NCI-H526 (cell line): ENCODE data around the gene CRPPA.
"Not testable (repeated sequence)": the region's sequence is repeated elsewhere in the genome, so short reads cannot be mapped to it uniquely, and the experiment has no call there.

Source experiments
- DNase-seq, 2 experiments: peaks; one replicate each; lab custom pipeline; 2025; lab: John Stamatoyannopoulos, UW

CRPPA gene

DNA sequence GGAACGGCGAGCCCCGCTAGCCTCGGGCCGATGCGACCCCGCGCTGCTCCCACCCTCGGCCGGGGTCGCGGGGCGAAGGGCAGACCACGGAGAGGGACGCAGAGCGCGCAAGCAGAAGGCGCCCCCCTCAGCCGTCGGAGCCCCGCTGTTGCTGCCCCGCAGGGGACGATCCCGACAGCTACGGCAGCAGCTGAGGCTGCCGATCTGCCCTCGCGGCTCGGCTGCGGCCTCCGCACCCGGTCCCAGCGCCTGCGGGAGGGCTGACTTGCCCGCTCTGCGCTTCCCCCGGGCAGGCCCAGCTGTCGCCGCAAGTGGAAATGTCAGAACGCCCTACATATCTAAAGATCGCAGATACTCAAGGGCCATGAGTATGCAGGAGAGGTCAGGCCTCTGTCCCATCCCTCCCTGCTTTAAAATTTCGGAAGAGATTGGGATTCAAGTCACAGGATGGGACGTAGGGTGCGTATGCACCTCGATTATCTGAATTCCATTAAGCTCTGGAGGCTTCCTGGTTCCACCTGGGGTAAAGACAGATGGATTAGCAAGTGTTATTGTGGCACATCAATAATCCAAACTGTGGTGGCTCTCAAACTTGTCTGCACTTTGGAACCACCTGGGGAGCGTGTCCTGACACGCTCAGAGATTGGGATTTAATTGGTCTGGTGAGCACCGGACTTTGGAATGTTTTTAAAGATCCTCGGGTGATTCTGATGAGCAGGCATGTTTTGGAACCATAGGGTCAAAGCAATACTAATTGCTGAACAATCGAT, at the start of gene CRPPA:
Gene CRPPA, minus strand, starts transcription at position 206 of the 770 bp plus-strand sequence. CDS start 216 bp downstream, outside the sequence.
- DNase-seq: peak; percentile 17 to 68

GRCh38 chr7:16465469-16466361, 44.4 kb upstream of the CRPPA start, which contains the start of gene SOSTDC1:
Gene SOSTDC1 (minus strand): TSS chr7:16465738. CDS start chr7:16465668, 70 bp downstream.
- peak; percentile 77 to 86 for DNase-seq

DNA sequence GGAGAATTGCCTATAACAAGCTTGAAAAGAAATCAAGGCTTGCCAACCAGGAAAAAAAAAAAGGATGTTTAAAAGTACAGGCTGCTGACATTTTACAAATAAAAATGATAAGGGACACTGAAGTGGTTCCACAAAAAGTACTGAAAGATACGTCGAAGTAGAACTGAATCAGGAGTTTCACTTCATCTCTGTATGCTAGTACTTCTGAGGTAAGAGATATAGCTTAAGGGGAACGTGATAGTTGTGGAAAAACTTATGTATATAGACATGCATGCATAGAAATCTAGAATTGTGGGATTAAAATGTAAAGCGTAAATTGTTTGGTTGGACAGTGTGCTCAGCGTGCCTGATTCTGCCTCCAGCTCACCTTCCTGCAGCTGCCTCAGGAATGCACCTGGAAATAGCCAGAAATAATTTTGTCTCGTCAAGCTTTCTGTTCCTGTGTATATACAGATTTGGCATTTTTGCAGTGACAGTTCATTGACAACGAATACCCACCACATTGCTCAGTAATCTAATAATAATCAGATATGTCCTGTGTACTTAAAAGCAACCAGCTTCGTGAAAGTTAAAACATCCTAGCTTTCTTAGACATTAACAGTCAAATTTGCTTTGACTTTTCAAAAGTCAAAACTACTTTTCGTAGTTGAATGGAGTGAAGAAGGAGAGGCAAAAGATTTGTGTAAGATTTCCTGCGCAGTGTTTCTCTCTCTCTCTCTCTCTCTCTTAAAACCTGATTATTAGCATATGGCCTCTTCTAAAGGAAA, 42.8 kb upstream of the CRPPA start:
- DNase-seq: peak in 1 of 2 experiments; percentile 9

DNA sequence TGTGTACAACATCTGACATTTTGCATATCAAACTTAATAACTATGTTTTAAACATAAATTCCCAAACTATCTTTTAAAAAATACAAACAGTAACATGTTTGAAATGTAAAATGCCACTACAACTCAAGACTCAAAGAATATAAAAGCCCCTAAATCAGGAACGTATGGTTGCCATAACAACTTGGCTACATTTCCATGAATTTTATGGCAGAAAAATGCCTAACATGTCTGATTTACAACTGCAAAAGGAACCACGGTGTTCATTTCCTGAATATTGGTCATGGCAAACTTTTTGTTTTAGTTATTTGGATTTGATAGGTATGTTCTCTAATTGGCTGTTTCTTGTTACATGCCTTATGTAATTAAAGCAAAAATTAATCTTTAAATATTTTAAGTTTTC, 42.2 kb upstream of the CRPPA start:
- no peak for DNase-seq

GRCh38 chr7:16462431-16462889, 41.1 kb upstream of the CRPPA start:
- DNase-seq: no peak

DNA sequence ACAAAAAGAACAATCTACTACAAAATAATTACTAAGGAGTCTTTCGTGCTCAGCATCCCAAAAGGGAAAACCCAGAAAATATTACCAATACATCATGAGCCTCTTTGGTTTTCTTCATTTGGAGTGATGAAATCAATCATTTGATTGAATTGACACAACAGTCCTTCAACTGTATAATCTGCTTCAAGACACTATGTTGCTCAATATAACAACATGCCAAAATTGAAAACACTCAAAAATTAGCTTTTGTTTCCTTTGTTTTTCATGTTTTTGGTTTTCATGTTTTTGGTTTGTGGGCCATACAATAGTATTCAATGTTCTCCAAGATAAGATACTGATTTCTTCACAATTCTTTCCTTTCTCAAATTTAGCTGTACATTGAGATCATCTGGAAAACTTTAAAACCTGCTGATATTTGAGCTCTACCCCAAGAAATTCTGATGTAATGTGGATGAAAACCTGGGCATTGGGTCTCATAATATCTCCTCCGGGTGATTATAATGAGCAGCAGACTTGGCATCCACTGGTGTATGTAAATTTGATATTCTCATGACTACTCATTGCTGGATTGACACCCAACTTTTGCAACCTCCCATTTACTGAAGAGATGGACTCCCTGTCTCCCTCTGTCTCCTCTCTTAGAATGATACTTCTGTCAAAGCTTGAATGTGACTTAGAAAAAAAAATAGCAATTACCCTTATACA, 39.6 kb upstream of the CRPPA start:
- DNase-seq: no peak

DNA sequence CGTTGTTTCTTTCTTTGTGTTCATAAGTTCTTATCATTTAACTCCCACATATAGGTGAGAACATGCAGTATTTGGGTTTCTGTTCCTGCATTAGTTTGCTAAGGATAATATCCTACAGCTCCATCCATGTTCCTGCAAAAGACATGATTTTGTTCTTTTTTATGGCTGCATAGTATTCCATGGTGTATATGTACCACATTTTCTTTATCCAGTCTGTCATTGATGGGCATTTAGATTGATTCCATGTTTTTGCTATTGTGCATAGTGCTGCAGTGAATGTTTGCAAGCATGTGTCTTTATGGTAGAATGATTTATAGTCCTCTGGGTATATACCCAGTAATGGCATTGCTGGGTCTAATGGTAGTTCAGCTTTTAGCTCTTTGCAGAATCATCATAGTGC, 35.0 kb upstream of the CRPPA start:
- not testable (repeated sequence) for DNase-seq

GRCh38 chr7:16455591-16455990, 34.3 kb upstream of the CRPPA start:
- no peak for DNase-seq

DNA sequence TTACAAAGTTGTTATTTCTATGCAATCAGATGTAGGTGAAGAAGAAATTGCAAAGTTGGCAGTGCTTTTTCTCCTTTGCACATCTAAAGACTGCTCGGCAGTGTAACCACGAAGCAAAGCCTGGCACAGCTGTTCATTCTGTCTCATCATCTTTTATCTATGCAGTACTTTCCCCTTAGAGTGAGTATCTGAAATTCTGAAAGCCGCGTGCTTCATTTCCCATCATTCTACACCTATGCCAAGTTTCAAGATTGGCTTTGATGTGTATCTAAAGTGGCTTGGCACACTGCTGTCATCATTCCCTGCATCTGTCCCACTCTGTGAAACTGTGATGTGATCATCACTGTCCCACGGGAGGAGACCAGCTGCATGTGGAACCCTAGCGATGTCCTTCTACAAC, 29.0 kb upstream of the CRPPA start:
- no peak for DNase-seq

GRCh38 chr7:16447876-16448275, 26.5 kb upstream of the CRPPA start:
- DNase-seq: no peak

DNA sequence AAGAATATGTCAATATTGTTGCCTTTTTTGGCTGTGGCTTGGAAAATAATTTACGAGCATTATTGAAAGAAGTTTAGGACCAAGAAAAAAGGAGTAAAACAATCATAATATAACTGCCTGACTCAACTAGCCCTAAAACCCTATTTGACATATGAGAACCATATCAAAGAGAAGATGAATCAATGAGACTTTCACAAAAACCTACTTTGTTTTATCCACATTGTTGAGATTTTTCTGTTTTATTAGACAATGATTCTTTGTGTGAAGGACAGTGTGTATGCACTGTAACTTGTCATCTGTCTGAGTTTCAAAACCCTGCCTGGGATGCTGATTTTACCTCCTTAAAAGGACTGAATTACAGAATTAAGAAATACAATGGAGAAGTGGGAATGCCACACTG, 25.2 kb upstream of the CRPPA start:
- DNase-seq: no peak

DNA sequence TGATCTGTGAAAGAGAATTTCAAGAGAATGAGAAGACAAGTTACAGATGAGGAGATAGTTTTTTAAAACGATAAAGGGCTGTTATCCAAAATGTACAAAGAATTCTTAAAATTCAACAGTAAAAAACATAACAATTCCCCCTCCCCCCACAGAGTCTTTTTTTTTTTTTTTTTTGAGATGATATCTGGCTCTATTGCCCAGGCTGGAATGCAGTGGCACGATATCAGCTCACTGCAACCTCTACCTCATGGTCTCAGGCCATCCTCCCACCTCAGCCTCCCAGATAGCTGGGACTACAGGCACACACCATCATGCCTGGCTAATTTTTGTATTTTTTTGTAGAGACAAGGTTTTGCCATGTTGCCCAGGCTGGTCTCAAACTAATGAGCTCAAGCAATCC, 22.5 kb upstream of the CRPPA start:
- not testable (repeated sequence) for DNase-seq

DNA sequence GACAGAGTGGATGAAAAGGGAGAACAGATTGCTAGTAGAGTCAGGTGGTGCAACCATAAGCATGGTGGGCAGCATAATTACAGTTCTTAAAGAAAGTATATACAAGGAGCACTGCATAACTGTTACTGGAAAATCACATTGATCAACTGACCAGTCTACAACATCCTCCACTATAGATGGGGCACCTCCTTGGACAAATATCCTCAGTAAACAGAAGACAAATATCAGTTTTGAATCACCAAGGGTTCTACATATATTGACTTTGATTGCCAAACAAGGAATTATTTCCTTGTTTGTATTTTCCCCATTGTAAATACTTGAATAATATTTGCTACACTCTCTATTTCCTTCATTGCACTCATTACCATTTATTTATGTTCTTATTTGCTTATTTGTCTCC, 17.6 kb upstream of the CRPPA start:
- DNase-seq: no peak

DNA sequence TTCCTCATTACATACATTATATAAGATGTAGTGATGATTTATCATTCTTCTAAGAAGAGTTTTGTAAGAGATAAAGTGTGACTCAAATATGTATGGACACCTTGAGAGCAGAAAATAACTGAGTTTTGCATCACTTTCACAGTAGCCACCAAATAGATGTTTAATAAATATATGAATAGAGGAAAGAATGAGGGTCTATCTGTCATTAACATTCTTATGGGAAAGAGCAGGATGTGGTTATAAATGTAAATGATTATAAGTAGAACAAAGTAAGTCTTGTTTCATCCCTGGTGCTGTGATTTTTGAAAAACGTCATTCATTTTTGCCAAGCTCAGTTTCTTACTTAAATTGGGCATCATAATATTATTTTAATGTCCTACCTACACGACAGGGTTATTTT, 15.0 kb upstream of the CRPPA start:
- DNase-seq: no peak

DNA sequence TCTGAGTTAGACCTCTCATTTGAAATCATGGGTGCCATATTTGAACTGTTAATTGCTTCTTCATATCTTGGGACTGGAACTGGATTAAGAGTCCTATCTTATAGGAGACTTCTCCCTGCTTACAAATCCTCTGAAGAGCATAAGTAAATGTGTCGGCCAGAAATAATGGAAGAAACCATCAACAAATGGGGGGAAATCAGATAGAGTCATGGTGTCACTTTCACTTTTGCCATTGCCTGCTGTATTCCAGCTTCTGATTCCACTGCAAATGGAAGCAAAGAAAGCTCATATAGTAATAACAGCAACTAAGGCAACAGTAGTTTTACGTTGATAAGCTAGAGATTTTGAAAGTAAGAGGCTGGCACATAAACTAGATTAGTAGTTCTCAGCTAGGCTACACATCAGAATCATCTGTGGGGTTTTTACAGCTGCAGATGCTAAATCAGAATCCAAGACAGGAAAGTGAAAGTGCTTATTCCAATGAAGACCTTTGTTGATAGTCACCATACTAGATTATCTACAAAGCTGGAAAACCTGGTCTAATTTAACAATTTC, 12.3 kb upstream of the CRPPA start:
- no peak for DNase-seq

DNA sequence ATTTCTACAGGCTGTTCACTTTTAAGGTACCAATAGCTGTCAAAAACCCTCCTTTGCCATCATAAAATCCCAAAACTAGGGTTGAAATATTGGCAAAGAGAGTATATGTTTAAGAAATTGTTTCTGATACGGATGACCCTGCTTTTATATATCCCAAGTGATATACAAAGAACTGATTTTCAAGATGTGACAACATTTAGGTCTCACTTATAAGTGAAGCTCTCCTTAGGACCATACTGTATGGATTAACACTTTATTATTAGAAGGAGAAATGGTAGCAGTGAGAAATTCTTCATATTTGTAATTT, 11.0 kb upstream of the CRPPA start:
- no peak for DNase-seq

- peak; percentile 72 to 80 for DNase-seq
Observed at GRCh38 chr7:16431646-16432424, 10.5 kb upstream of the CRPPA start.

DNA sequence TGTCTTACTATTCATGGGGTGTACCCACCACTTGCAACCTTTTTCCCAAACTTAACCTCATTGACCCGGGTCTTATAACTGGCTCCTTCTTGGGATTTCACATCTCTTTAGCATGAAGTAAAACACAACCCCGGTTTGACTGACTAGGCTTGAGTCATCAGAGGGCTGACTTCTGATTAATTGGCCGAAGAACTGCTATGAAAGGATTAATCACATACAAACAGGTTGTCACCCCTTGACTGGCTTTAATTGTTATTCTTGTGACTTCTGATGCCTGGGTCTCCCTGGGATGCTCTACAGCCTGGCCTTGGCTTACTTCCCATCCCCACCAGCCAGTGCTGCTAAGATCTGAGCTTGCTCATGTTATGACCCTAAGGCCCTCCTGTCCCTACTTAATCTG, 8.8 kb upstream of the CRPPA start:
- DNase-seq: no peak

DNA sequence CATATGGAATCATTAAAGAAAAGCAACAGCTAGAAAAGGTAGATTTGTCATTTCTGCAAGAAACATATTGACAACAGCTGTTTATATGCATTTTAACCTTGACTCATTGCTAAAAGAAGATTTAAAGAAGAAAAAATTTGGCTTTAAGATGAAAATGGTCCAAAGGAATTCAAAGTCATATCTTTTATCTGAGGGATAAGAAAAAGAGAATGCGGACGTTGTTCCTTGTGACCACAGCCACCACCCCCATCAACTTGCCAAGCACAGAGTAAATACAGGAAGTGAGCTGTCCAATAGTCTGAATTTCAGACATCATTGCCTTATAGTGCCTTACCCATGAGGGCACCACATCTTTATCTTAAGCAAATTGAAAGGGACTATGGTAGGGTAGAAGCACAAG, 7.3 kb upstream of the CRPPA start:
- DNase-seq: no peak

DNA sequence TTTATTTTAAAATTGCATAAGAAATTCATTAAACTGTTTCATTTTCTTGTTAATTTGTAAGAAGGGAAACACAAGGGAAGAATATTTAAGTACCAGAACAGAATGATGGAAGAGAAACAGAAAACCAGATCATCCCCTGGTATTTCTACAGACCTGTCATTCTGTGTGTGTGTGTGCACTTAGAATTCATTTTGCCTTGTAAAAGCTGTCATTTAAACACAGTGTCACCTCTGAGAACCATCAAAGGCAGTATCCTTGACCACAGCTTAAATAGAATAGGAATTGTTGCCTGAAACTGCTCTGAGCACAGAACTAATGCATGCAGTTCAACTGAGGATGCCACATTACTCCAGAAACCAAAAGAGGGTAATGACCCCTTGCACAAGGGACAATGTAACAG, 6.8 kb upstream of the CRPPA start:
- DNase-seq: no peak

- no peak for DNase-seq
Observed at GRCh38 chr7:16423761-16424160, 2.4 kb upstream of the CRPPA start.
